Ishikawa (cell line): ENCODE measurements around the gene SPTSSB.

Source experiments
- CEBPB ChIP-seq: IDR thresholded peaks from 2 replicates; pipeline ENCODE4 v1.6.1; 2012
- CREB1 ChIP-seq: IDR thresholded peaks from 2 replicates; pipeline ENCODE4 v1.6.1; 2012; ENCODE audit warnings: low read depth
- EGR1 ChIP-seq: IDR thresholded peaks from 2 replicates; pipeline ENCODE4 v1.6.1; 2012
- EP300 ChIP-seq: IDR thresholded peaks from 2 replicates; pipeline ENCODE4 v1.6.1; 2012; ENCODE audit warnings: borderline replicate concordance
- FOXM1 ChIP-seq: IDR thresholded peaks from 2 replicates; pipeline ENCODE4 v1.6.1; 2012; ENCODE audit warnings: low read depth, borderline replicate concordance
- MAX ChIP-seq: IDR thresholded peaks from 2 replicates; pipeline ENCODE4 v1.6.1; 2012
- NFIC ChIP-seq: IDR thresholded peaks from 2 replicates; pipeline ENCODE4 v1.6.1; 2012
- RAD21 ChIP-seq: IDR thresholded peaks from 2 replicates; pipeline ENCODE4 v1.6.1; 2012; ENCODE audit warnings: low read depth
- REST ChIP-seq: IDR thresholded peaks from 2 replicates; pipeline ENCODE4 v1.6.1; 2012; ENCODE audit warnings: low read depth, mild to moderate bottlenecking
- TAF1 ChIP-seq: IDR thresholded peaks from 2 replicates; pipeline ENCODE4 v1.6.1; 2012; ENCODE audit warnings: low read depth, mild to moderate bottlenecking
- TCF12 ChIP-seq: IDR thresholded peaks from 2 replicates; pipeline ENCODE4 v1.6.1; 2012; ENCODE audit warnings: low read depth
- TEAD4 ChIP-seq: IDR thresholded peaks from 2 replicates; pipeline ENCODE4 v1.6.1; 2012
- YY1 ChIP-seq: IDR thresholded peaks from 2 replicates; pipeline ENCODE4 v1.6.1; 2012; ENCODE audit warnings: low read depth
- ZBTB7A ChIP-seq: IDR thresholded peaks from 2 replicates; pipeline ENCODE4 v1.6.1; 2012; ENCODE audit warnings: low read depth
- TF ChIP-seq, protein P1 (sequence below): IDR thresholded peaks from 2 replicates; pipeline ENCODE4 v1.6.1; 2012

SPTSSB gene

GRCh38 chr3:161401389-161401788 lies 30.1 kb upstream of the SPTSSB start:
- TF ChIP-seq MAX = no peak
- TF ChIP-seq YY1 = no peak
- no peak for TF ChIP-seq NFIC
- TF ChIP-seq ZBTB7A = no peak
- TF ChIP-seq REST = no peak
- TF ChIP-seq CREB1 = no peak
- TF ChIP-seq RAD21 = no peak
- TF ChIP-seq FOXM1 = no peak
- TF ChIP-seq EP300 = no peak

- no peak for TF ChIP-seq ZBTB7A
- TF ChIP-seq CREB1 = no peak
These were observed 29.3 kb upstream of the SPTSSB start for GRCh38 chr3:161400650-161401049.

DNA sequence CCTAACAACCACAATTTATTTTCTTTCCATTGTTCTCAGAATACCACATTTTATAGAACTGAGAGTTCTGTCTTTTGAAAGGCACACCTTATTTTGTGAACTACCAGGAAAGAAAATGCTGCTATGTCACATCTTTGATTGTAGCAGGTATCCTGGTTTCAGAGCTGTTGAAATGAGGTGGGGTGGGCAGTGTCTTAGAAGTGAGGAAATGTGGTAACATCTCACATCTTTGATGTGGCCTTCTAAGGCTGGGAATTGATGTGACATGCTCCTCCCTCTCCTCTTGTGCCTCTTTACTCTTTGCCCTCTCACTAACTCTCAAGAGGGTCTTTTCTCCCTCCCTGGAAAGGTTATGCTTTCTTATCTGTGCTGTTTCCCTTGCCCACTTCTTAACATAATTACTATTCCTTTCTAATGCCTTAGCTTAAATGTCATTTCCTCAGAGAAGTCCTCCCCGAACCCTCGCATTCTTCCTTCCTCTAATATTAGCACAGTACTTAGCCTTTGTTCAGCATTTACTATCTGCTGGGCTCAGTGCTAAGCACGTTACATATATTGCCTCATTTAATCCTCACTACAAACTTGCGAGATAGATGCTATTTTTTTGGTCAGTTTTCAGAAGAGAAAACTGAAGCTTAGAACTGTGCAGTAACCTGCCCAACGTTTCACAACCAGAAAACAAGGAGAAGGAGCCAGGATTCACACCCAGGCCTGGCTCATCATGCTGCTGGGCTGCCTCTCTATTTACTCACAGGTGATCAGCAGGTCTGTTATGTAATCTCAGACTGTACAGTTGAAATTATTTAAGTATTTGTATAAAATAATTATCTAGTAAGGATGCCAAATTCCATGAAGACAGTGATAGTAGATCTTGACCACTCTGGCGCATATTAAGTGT lies 24.0 kb upstream of the SPTSSB start:
- no peak for TF ChIP-seq YY1
- no peak for TF ChIP-seq REST
- TF ChIP-seq MAX = no peak
- TF ChIP-seq, protein P1, sequence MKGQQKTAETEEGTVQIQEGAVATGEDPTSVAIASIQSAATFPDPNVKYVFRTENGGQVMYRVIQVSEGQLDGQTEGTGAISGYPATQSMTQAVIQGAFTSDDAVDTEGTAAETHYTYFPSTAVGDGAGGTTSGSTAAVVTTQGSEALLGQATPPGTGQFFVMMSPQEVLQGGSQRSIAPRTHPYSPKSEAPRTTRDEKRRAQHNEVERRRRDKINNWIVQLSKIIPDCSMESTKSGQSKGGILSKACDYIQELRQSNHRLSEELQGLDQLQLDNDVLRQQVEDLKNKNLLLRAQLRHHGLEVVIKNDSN = no peak
- TF ChIP-seq CREB1 = no peak
- TF ChIP-seq EP300 = no peak
- TF ChIP-seq EGR1 = no peak
- no peak for TF ChIP-seq NFIC
- TF ChIP-seq RAD21 = no peak
- no peak for TF ChIP-seq FOXM1

- no peak for TF ChIP-seq FOXM1
- TF ChIP-seq TEAD4 = no peak
- TF ChIP-seq TAF1 = no peak
- no peak for TF ChIP-seq YY1
- TF ChIP-seq RAD21 = no peak
- TF ChIP-seq TCF12 = no peak
- no peak for TF ChIP-seq NFIC
- no peak for TF ChIP-seq REST
- TF ChIP-seq CREB1 = no peak
These were observed 22.5 kb upstream of the SPTSSB start for GRCh38 chr3:161393803-161394202.

- no peak for TF ChIP-seq YY1
- TF ChIP-seq EGR1 = no peak
- TF ChIP-seq ZBTB7A = no peak
- TF ChIP-seq, protein P1 = no peak
- TF ChIP-seq REST = no peak
- no peak for TF ChIP-seq RAD21
- no peak for TF ChIP-seq CEBPB
- TF ChIP-seq NFIC = no peak
- no peak for TF ChIP-seq TCF12
- TF ChIP-seq EP300 = no peak
- TF ChIP-seq MAX = no peak
- TF ChIP-seq CREB1 = no peak
- TF ChIP-seq TAF1 = no peak
These were observed 22.0 kb upstream of the SPTSSB start for GRCh38 chr3:161393310-161393709.
